HepG2 (cell line): Measurements from ENCODE around the gene WARS2.

Experiments used
- CHD2 ChIP-seq: IDR thresholded peaks from 2 replicates; pipeline ENCODE4 v1.6.1; 2011; ENCODE audit warnings: low read depth, low read length, improper control_type of control experiment
- TF ChIP-seq, protein P1 (sequence below): sonication (generic); formaldehyde crosslinking; IDR thresholded peaks from 2 replicates; pipeline ENCODE4 v1.8.0; 2022; ENCODE audit warnings: mild to moderate bottlenecking, missing genetic modification reagents, borderline replicate concordance
- TF ChIP-seq, protein P2 (sequence below): IDR thresholded peaks from 2 replicates; pipeline ENCODE4 v1.6.1; 2012; ENCODE audit warnings: inconsistent platforms

DNA sequence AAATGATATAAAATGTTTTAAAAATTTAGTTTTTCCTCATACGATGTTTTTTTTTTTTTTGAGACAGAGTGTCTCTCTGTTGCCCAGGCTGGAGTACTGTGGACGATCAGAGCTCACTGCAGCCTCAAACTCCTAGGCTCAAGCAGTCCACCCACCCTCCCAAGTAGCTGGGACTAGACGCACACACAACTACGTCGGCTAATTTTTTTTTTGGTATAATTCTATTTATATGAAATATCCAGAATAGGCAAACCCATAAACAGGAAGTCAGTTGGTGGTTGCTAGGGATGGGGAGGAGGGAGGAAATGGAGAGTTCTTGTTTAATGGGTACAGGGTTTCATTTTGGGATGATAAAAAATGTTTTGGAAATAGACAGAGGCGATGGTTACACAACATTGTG is 56.5 kb downstream of the WARS2 start:
- TF ChIP-seq CHD2: no peak
- TF ChIP-seq, protein P1, sequence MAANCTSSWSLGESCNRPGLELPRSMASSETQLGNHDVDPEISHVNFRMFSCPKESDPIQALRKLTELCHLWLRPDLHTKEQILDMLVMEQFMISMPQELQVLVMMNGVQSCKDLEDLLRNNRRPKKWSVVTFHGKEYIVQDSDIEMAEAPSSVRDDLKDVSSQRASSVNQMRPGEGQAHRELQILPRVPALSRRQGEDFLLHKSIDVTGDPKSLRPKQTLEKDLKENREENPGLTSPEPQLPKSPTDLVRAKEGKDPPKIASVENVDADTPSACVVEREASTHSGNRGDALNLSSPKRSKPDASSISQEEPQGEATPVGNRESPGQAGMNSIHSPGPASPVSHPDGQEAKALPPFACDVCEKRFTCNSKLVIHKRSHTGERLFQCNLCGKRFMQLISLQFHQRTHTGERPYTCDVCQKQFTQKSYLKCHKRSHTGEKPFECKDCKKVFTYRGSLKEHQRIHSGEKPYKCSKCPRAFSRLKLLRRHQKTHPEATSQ (CRISPR knock-in tag): no peak
- TF ChIP-seq, protein P2, sequence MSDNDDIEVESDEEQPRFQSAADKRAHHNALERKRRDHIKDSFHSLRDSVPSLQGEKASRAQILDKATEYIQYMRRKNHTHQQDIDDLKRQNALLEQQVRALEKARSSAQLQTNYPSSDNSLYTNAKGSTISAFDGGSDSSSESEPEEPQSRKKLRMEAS: no peak
